CD4-positive, alpha-beta T cell treated with Interleukin-21 for 1 hour (primary cell): ENCODE results near the gene RAG2.
"Not testable (repeated sequence)": the region's sequence is repeated elsewhere in the genome, so short reads cannot be mapped to it uniquely, and the experiment has no call there.

Experiments used
- DNase-seq: peaks from one replicate; pipeline ENCODE4 v3.0.0-alpha.2; 2020

Gene RAG2

DNA sequence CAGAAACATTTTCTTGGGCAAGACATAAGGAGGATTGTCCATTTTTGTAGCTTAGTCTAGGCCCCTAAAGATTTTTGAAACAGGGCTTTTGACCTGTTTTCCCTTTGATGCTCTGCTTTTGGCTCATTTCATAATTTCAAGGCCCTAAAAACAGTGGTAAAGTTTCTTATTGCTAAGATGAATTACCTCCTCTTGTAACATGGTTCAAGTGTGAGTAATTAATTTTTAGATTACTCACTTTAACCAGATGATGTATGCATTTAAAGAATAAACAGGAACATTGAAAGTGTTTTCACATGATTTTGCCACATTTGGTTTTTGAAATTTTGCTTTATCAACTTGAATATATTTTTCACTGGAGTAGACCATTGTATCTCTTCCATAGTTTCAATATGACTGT is 1.2 kb downstream of the RAG2 start:
- DNase-seq: no peak

DNA sequence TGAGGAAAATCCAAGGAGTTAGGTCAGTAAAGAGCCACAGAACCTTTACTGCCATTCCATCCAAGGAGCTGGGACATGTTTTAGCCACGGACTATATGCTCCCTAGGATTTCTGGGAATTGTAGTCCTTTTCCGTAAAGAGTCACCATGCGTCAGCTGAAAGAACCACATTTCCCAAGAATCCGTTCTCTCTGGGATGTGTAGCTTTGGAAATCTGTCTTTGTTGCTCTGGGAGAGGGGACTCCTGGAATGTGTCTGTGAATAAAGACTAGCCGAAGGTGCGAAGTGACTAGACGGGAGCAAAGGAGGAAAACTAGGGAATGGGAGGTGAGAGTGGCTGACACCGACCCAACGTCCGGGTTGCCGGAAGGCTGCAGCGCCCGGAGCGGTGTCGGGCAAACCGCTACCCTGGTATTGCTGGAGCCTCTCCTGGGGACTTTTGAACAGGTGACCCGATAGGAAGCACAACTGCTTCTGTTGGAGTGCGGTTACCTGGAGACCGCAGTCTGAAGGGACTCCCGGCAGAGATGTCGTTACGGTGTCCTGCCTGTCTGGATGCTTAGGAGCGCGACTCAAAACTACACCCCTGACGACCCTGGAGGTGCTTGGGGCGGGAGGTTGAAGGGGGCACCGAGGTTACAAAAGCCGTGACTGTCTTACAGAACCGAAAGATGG is 3.6 kb downstream of the RAG2 start, which contains the start of gene IFTAP:
Gene IFTAP (plus strand): TSS at position 187 of the 674 bp plus-strand sequence. CDS start 15,602 bp downstream, outside the sequence.
- DNase-seq: peak; percentile 36

DNA sequence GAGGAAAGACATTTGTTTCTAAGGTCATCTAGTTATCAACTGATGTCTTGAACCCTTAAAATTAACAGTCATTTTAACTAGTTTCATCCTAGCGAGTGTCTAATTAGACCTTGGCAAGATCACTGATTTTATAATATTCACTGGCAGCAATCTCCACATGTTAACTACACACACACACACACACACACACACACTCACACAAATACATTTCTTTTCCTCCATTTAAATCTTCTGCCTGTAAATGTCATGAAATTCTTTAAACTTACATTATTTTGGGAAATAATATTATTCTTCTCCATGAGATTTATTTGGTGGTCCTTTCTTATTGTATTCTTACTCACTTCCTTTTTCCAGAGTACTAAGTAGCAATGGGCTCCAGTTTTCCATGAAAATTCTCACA is 6.6 kb downstream of the RAG2 start:
- no peak for DNase-seq

DNA sequence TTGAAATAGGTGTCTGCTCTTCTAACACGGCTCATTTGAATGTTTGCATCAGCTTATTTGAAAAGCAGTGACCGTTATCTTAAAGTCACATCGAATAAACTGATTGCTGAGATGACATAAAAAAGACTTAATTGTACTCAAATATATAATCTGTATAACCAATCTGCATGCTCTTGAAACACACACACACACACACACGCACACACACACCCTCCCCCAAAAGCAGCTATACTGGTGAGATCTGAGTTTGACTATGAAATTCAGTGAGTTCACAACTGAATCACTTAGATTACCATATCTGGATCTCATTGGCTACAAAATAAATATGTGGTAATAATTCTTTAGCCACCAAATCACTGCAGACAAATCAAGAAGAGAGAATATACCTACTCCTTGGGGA is 7.5 kb downstream of the RAG2 start:
- no peak for DNase-seq

DNA sequence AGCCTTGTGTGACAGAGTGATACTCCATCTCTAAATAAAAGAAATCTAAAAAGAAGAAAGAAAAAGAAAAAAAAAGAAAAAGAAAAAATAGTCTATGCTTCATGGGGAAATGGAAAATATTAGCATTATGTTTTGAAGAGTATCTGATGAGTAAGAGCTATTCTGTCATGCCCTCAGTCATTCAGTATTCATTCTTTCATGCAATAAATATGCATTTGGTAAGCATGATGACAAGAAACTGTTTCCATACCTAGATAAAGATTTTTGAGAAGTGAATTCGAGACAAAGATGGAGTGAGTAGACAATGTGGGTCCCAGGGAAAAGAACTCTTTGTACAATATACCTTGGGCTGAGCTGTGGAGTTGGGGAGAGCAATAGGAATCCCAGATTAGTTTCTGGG is 9.9 kb downstream of the RAG2 start:
- DNase-seq: no peak

DNA sequence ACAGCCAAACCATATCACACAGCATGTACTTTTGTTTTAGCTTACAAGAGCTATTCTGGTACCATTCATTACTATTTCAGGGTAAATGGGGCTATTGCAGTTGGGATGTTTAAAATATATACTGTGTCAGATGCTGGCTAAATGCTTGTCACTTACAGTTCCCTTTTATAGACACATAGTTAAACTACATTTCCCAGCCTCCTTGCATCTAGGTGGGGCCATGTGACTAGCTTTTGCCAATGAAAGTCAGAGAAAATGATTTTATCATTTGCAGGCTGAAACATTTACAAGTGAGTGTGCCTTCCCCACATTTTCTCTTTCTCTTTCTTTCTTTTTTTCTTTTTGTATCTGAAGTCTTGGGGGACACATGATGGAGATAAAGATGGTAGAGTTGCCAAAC is 11.5 kb downstream of the RAG2 start:
- DNase-seq: no peak

DNA sequence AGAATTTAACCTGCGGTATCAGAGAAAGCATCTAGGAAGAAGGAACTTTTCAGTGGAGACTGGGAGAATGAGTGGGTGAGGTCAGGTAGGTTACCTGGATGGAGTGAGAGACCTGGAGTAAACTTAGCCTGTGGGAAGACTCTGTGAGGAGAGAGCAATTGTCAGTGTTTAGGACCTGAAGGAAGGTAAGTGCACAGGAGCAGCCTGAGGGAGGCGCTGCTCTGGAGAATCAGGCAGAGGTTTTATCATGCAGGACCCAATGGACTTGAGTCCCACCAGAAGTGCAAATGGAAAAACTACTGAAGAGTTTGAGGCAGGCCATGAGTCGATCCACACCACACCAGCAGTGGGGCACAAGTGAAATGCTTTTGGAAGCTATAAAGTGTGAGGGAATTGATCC is 14.4 kb downstream of the RAG2 start:
- DNase-seq: no peak

DNA sequence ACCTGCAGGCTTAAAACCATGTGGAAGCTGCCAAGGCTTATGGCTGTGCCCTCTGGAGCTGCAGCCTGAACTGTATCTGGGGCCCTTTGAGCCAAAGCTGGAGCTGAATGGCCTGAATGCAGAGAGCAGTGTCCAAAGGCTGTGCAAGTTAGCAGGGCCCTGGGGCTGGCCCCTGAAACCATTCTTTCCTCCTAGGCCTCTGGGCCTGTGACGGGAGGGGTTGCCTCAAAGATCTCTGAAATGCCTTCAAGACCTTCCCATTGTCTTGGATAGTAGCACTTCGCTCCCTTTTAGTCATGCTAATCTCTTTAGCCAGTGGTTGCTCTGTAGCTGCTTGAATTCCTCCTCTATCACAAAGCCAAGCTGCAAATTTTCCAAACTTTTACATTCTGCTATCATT is 16.5 kb downstream of the RAG2 start:
- DNase-seq: no peak

DNA sequence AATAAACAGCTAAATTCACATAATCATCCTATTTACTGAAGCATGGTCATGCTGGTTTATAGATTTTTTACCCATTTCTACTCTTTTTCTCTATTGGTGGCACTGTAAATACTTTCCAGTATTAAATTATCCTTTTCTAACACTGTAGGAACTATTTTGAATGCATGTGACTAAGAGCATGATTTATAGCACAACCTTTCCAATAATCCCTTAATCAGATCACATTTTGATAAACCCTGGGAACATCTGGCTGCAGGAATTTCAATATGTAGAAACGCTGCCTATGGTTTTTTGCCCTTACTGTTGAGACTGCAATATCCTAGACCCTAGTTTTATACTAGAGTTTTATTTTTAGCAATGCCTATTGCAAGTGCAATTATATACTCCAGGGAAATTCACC is 19.6 kb downstream of the RAG2 start:
- DNase-seq: no peak

DNA sequence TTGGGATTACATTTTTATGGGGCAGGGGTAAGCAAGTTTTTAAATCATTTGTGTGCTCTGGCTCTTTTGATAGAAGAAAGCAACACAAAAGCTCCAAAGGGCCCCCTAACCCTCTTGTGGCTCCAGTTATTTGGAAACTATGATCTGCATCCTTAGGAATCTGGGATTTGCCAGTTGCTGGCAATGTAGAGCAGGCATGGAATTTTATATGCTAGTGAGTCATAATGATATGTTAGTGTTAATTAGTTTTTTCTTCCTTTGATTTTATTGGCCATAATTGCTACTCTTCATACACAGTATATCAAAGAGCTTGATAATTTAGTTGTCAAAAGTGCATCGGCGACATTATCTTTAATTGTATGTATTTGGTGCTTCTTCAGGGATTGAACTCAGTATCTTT is 20.2 kb downstream of the RAG2 start:
- no peak for DNase-seq

DNA sequence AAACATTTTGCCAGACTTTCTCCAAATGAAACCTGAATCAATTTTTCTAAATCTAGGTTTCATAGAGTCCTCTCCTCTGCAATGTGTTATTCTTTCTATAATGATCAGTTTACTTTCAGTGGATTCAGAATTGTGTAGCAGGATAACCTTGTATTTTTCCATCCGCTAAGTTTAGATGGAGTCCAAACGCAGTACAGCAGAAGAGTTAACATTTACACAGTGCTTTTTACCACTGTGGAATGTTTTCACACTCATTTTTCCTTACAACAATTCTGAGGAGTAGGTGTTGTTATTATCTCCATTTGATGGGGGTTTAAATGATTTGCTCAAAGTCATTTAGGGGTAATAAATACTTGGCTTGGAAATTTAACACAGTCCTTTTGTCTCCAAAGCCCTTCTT is 20.7 kb downstream of the RAG2 start:
- no peak for DNase-seq

DNA sequence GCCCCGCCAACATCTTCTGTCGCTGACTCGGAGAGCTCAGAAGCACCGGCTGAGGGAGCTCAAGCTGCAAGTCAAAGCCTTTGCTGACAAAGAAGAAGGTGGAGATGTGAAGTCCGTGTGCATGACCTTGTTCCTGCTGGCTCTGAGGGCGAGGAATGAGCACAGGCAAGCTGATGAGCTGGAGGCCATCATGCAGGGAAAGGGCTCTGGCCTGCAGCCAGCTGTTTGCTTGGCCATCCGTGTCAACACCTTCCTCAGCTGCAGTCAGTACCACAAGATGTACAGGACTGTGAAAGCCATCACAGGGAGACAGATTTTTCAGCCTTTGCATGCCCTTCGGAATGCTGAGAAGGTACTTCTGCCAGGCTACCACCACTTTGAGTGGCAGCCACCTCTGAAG is 23.6 kb downstream of the RAG2 start:
- no peak for DNase-seq

DNA sequence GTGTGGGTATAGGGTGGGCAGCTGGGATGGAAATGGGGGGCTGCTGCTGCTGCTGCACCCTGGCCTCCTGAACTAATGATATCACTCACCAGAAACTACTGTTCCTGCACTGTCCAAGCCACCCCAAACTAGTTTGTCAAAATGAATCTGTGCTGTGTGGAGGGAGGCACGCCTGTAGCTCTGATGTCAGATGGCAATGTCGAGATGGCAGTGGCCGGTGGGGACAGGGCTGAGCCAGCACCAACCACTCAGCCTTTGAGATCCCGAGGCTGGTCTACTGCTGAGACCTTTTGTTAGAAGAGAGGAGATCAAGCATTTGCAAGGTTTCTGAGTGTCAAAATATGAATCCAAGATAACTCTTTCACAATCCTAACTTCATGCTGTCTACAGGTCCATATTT is 28.9 kb downstream of the RAG2 start:
- no peak for DNase-seq

DNA sequence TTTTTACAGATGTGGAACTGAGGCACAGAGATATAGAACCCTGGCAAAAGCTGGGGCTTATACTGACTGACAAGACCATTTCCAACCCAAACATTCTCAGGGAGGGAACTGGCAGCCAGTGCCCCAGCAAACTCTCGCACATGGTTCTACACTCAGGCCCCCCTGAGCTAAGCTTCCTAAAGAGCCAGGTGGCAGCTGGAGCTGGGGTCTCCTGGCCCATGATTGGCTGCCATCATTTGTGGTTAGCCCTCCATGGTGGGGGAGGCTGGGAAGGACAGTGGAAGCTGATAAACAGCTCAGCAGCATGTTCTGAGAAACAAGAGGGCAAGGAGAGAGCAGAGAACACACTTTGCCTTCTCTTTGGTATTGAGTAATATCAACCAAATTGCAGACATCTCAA is 30.3 kb downstream of the RAG2 start, which contains the start of gene RAG1:
Gene RAG1 (plus strand): TSS at position 314 of the 400 bp plus-strand sequence. CDS start 5,298 bp downstream, outside the sequence.
- no peak for DNase-seq

DNA sequence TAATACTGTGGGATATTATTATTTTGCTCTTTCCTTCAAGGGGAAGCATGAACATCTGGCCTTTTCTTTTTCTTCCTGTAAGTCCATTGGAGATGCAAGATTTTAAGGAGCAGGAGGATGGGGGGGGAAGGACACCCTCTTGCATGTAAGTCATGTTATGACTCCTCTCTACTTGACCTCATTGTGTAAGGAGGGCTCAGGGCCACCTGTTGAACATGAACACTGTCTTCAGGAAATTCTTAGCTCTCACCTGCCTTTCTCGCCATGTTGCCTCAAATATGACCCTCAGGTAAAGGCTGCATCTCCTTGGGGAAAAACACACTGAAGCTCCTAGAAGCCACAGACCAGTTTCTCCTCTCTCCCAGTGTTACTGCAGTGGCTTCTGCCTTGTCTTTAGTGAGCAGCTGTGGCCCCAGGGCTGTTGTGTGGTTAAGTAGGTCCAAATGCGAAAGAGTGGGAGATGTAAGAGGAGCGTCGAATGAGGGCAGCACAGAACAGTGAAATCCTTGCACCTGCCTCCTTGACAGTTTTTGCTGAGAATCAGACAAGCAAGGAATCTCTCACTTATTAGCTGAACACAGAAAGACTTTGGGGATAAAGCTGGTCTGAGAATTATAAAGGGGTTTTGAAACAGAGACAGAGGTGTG is 31.5 kb downstream of the RAG2 start:
- DNase-seq: no peak

DNA sequence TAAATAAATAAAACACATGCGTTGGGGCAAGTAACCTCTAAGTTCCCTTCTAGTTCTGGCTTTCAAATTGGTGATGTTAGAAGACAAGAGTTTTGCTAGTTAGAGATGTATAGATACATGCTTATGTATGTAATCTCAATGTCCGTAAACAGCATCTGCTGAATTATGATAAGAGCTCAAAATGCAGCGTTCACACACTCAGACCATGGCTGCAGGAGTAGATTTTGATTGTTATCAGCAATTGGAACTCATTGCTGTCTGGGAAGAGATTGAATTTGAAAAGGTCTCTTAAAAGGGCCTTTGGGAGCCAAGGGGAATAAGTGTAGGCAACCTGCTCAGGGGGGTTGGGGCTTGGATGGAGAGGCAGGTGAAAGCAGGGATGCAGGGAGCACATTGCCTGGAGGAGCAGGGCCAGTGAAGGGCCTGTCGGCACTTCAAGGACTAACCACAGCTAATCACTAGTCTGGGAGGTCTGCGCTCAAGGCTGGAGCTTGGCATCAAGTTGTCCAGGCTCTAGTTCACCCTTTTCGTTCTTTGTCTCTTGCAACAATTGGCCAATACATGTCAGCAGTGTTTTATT is 32.9 kb downstream of the RAG2 start:
- no peak for DNase-seq

DNA sequence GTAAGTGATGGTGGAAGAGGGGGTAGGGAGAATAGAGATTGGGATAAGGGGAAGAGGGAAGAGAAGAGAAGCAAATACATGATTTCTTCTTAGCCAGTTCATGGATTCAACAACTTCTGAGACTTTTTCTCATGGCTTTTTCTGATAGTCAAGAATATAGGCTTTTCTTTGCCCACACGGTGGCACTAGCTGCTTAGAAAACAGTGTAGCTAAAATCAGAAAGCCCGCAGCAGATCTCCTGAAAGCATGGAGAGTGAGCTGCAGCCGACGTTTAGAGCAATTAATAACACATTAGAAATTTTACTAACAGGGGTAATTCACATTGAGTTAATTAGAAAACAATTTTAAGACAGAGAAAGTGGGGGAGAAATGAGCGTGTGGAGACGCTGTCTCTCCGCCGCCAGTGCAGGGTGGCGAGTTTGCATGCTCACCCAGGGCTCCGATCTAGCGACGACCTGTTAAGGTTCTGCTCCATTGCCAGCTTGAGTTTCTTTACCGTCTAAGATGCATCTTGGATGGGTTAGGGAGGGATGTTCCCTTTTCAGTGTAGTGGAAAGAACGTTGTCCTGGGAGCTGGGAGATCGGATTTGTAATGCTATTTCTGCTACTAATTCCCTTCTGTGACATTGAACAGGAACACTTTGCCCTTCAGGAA is 33.5 kb downstream of the RAG2 start:
- peak; percentile 65 for DNase-seq

DNA sequence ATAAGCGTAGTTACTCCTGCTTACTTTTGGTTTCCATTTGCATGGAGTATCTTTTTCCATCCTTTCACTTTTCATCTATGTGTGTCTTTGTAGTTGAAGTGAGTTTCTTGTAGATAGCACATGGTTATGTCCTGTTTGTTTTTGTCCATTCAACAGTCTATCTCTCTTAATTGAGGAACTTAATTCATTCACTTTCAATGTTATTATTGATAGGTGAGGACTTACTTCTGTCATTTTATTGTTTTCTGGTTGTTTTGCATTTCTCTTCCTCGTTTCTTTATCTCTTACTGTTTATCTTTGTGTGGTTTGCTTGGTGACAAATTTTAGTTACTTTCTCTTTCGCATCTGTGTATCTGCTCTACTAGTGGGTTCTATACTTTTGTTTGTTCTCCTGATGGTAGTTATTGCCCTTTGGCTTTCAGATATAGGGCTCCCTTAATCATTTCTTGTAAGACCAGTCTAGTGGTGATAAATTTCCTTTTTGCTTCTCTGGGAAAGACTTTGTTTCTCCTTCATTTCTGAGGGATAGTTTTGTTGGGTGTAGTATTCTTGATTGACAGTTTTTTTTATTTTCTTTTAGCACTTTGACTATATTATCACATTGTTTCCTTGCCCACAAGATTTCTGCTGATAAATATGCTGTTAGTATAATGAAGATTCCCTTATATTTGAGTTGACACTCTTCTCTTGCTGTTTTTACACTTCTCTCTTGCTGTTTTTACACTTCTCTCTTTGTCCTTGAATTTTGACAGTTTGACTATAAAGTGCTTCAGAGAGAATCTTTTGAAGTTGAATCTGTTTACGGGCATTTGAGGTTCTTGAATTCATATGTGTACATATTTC is 39.2 kb downstream of the RAG2 start:
- peak; percentile 36 for DNase-seq

DNA sequence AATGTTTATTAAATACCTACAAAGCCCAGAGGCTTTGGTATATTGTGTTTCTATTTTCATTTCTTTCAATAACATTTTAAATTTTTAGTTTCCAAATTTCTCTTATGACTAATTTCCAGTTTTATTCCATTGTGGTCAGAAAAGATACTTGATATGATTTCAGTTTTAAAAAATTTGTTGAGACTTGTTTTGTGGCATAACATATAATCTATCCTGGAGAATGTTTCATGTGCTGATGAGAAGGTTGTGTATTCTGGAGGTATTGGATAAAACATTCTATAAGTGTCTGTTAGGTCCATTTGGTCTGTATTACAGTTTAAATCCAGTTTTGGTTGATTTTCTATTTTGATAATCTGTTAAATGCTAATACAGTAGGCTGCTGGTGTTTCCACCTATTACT is 40.0 kb downstream of the RAG2 start:
- no peak for DNase-seq

DNA sequence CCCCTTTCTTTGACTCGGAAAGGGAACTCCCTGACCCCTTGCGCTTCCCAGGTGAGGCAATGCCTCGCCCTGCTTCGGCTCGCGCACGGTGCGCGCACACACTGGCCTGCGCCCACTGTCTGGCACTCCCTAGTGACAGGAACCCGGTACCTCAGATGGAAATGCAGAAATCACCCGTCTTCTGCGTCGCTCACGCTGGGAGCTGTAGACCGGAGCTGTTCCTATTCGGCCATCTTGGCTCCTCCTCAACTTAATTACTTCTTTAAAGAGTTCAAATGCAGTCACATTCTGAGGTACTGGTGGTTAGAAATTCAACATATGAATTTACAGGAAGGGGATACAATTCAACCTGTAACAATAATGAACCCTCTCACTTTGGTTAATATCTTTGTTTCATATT is 40.6 kb downstream of the RAG2 start:
- not testable (repeated sequence) for DNase-seq

DNA sequence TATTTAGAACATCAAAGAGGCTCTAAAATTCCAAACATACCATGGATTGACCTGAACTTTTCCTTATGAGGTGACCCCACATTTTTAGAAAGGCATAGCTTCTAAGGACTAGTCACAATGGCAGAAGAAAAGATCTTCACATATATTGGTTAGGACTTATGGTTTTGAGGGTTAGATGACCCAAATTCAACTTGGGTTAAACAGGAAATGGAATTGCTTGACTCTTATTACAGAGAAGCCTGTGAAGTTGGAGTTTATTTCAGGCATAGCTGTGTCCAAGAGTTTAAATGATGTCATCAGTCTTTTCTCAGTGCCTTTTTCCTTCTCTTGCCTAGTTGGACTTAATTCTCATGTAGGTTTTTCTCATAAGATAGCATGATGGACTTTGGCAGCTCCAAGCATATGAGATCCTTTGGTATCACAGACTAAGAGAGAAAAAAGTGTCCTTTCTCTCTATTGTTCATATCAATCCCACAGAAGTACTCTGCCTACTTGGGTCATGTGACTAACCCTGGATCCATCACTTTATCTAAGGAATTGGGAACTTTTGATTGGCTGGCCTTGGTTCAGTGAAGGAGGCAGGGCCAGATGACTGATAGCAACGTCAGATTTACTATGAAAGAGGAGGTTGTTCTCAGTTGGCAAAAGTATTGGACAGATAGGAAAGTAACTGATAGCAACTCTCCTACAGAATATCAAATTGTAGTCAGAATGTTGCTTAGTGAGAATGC is 47.5 kb downstream of the RAG2 start:
- no peak for DNase-seq
